Bronchial epithelial cell (primary cell): ENCODE measurements around the gene PRSS36. TPM values are rescaled to one million over a fixed set of nuclear protein-coding genes. Genes with fewer than 3 reads are reported as not detected.

Experiments
- DNase-seq: peaks from one replicate; pipeline ENCODE4 v3.0.0-alpha.2; 2010; ENCODE audit warnings: low read depth
- FAIRE-seq: peaks from 2 replicates; lab custom pipeline; 2011; peaks lifted over from hg19 to GRCh38; lab: Jason Lieb, UNC
- H3K27me3 ChIP-seq: 2 replicates; pipeline ENCODE4 v1.5.1; 2011; ENCODE audit warnings: low read length; ENCODE audit not compliant: control insufficient read depth, insufficient read depth
- H3K36me3 ChIP-seq: 2 replicates; pipeline ENCODE4 v1.5.1; 2011; ENCODE audit warnings: low read length; ENCODE audit not compliant: control insufficient read depth, insufficient read depth
- H3K4me3 ChIP-seq: 2 replicates; pipeline ENCODE4 v1.5.1; 2011; ENCODE audit warnings: mild to moderate bottlenecking, low read depth, low read length, control low read depth
- CTCF ChIP-seq: IDR thresholded peaks from 2 replicates; pipeline ENCODE4 v1.5.1; 2011; ENCODE audit warnings: mild to moderate bottlenecking, moderate library complexity, low read length, control low read depth, inconsistent platforms; ENCODE audit not compliant: insufficient read depth, severe bottlenecking
- total RNA-seq: library from RNA; depleted of rRNA; stranded (reverse); fragments of >200 nt; gene quantifications from 2 replicates; pipeline ENCODE4 v1.2.1, GENCODE V29; 2014

PRSS36 gene
- total RNA-seq, 1 donor from 2014 or later, result 0.26 TPM

GRCh38 chr16:31186176-31186575 is 36.3 kb upstream of the PRSS36 start:
- Histone ChIP-seq H3K36me3 (peaks cover 63% of the 10 kb centered on the region), H3K27me3 (no peaks in the 10 kb centered on the region), H3K4me3 (no peak overlapping the region)
- no peak for TF ChIP-seq CTCF
- FAIRE-seq, result no peak
- DNase-seq, result no peak

DNA sequence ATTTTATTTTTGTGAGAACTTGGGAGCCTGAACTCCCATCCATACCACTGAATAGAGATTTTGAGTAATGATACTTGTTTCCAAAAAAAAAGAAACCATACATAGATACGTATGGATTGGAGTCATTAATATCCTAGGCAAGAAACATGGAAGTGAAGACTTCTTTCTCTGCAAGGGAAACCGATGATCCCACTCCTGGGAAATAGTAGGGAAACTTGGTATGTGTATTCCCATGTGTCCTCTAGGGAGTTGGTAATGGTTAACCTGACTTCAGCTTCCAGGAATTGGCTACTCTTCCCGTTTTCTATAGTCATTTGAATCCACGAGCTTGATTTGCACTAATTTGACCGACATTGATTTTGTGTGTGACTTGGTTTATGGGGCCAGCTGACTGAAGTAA is 35.5 kb upstream of the PRSS36 start:
- no peaks in the 10 kb centered on the region for H3K27me3 ChIP-seq
- TF ChIP-seq CTCF, result no peak
- H3K4me3 ChIP-seq, result no peak overlapping the region
- no peak for FAIRE-seq
- no peak for DNase-seq
- H3K36me3 ChIP-seq, result peaks cover 56% of the 10 kb centered on the region

DNA sequence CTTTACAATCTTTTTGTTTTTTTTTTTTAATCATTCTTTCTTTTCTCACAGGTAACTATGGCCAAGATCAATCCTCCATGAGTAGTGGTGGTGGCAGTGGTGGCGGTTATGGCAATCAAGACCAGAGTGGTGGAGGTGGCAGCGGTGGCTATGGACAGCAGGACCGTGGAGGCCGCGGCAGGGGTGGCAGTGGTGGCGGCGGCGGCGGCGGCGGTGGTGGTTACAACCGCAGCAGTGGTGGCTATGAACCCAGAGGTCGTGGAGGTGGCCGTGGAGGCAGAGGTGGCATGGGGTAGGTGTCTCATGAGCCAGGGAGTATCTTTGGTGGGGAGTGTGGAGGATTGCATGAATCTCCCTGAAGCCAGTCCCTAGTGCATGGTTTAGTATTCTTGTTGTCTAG is 35.0 kb upstream of the PRSS36 start:
- no peaks in the 10 kb centered on the region for H3K27me3 ChIP-seq
- H3K4me3 ChIP-seq, result no peak overlapping the region
- FAIRE-seq, result no peak
- TF ChIP-seq CTCF, result no peak
- H3K36me3 ChIP-seq, result peaks cover 52% of the 10 kb centered on the region
- DNase-seq, result no peak

- no peak for DNase-seq
- FAIRE-seq, result no peak
- peaks cover 44% of the 10 kb centered on the region for H3K36me3 ChIP-seq
- TF ChIP-seq CTCF, result no peak
- H3K4me3 ChIP-seq, result no peak overlapping the region
- H3K27me3 ChIP-seq, result no peaks in the 10 kb centered on the region
Measured at GRCh38 chr16:31183432-31184428, 33.9 kb upstream of the PRSS36 start.

DNA sequence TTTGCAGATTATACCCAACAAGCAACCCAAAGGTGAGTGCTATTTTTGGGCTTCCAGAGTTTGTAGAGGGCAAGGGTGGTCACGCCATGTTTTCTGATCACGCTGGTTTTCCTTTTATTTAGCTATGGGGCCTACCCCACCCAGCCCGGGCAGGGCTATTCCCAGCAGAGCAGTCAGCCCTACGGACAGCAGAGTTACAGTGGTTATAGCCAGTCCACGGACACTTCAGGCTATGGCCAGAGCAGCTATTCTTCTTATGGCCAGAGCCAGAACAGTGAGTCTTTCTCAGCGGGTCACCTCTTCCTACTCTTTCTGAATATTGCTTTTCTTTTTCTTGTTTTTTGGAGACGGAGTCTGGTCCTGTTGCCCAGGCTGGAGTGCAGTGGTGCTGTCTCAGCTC is 32.5 kb upstream of the PRSS36 start:
- FAIRE-seq (no peak), DNase-seq (no peak)
- no peaks in the 10 kb centered on the region for H3K27me3 ChIP-seq
- peaks cover 35% of the 10 kb centered on the region for H3K36me3 ChIP-seq
- TF ChIP-seq CTCF, result no peak
- H3K4me3 ChIP-seq, result peak overlapping the region; percentile 96
